SJSA1 (cell line): ENCODE results near the gene AIPL1. TPM values are rescaled to one million over a fixed set of nuclear protein-coding genes. Genes with fewer than 3 reads are reported as not detected.

Experiments
- DNase-seq, 2 experiments: peaks; one replicate each; pipeline ENCODE4 v3.0.0-alpha.2; 2015 to 2020; ENCODE audit warnings: low spot score in 2 of 2, low read depth in 1 of 2
- H3K27ac ChIP-seq: fragments of 250-450 bp; sonication (Bioruptor Pico); 2 replicates; pipeline ENCODE4 v1.5.1; 2020; ENCODE audit warnings: mild to moderate bottlenecking, moderate library complexity
- H3K27me3 ChIP-seq: fragments of 250-450 bp; sonication (Bioruptor Pico); replicated peaks from 2 replicates; pipeline ENCODE4 v1.5.1; 2020; ENCODE audit warnings: mild to moderate bottlenecking, moderate library complexity
- H3K36me3 ChIP-seq: fragments of 250-450 bp; sonication (Bioruptor Pico); 2 replicates; pipeline ENCODE4 v1.5.1; 2020; ENCODE audit warnings: mild to moderate bottlenecking
- H3K4me1 ChIP-seq: fragments of 250-450 bp; sonication (Bioruptor Pico); replicated peaks from 2 replicates; pipeline ENCODE4 v1.6.1; 2021; ENCODE audit warnings: mild to moderate bottlenecking
- H3K4me3 ChIP-seq: fragments of 250-450 bp; sonication (Bioruptor Pico); 2 replicates; pipeline ENCODE4 v1.5.1; 2020; ENCODE audit warnings: mild to moderate bottlenecking
- H3K9me3 ChIP-seq: fragments of 250-450 bp; sonication (Bioruptor Pico); replicated peaks from 2 replicates; pipeline ENCODE4 v1.5.1; 2020; ENCODE audit warnings: mild to moderate bottlenecking
- total RNA-seq: library from RNA; depleted of rRNA; stranded (reverse); fragments of >200 nt; shearing (Covaris generic); gene quantifications from 2 replicates; pipeline ENCODE4 v1.2.3, GENCODE V29; 2014; rRNA removed

AIPL1 gene
- total RNA-seq, 1 experiment from 2014 or later, result not detected

GRCh38 chr17:6374761-6375312, 60.1 kb downstream of the AIPL1 start:
- Histone ChIP-seq H3K27me3 (no peaks in the 10 kb centered on the region; the same call in 1 of the 2 replicates), H3K4me3 (no peak overlapping the region), H3K27ac (no peak overlapping the region), H3K9me3 (no peaks in the 10 kb centered on the region), H3K4me1 (peaks cover 14% of the 10 kb centered on the region), H3K36me3 (no peaks in the 10 kb centered on the region)
- DNase-seq, result peak; percentile 10 to 55

- Histone ChIP-seq H3K27me3 (no peaks in the 10 kb centered on the region; the same call in 1 of the 2 replicates), H3K36me3 (no peaks in the 10 kb centered on the region), H3K4me3 (no peak overlapping the region), H3K4me1 (peaks cover 14% of the 10 kb centered on the region), H3K27ac (no peak overlapping the region), H3K9me3 (no peaks in the 10 kb centered on the region)
- DNase-seq, result no peak
These were observed 60.6 kb downstream of the AIPL1 start for GRCh38 chr17:6374271-6374691.

Other genes with a start within 250 kb of the AIPL1 start
- 141 and 144 TPM in 2 replicates for gene PIMREG, start 9.3 kb upstream of the AIPL1 start, total RNA-seq
- 6.0 and 8.6 TPM in 2 replicates for gene PITPNM3, start 121.4 kb upstream of the AIPL1 start, total RNA-seq
- gene KIAA0753, start 205.6 kb upstream of the AIPL1 start, total RNA-seq, result 10.0 and 14.7 TPM in 2 replicates
- 226 and 331 TPM in 2 replicates for gene TXNDC17, start 205.9 kb upstream of the AIPL1 start, total RNA-seq
- 12.8 and 47.9 TPM in 2 replicates for gene MED31, start 216.5 kb upstream of the AIPL1 start, total RNA-seq
- 0.84 and 0.88 TPM in 2 replicates for gene C17orf100, start 216.6 kb upstream of the AIPL1 start, total RNA-seq